ENCODE data around the gene ZNF576.

The ZNF576 gene

GRCh38 chr19:43574424-43575155, 21.8 kb upstream of the ZNF576 start:
- POLR2A ChIA-PET (ENCODE audit: low non-redundant PET): interaction anchor here (1.3 kb wide), 1 partner anchor 10 kb away, joined by 3 read pairs; no protein-coding TSS in a partner anchor
- no peak for DNase-seq (ENCODE audit: low spot score)
- CTCF ChIA-PET: interaction anchor here (0.6 to 1.4 kb wide), 5 partner anchors 19 to 1293 kb away, joined by 3 to 9 read pairs (median 3); no protein-coding TSS in a partner anchor
- TF ChIP-seq CTCF (conservative IDR thresholded peaks at IDR 0.05; ENCODE audit: low read depth): no peak
- peak overlapping the region; percentile 80 for H3K27ac ChIP-seq

DNA sequence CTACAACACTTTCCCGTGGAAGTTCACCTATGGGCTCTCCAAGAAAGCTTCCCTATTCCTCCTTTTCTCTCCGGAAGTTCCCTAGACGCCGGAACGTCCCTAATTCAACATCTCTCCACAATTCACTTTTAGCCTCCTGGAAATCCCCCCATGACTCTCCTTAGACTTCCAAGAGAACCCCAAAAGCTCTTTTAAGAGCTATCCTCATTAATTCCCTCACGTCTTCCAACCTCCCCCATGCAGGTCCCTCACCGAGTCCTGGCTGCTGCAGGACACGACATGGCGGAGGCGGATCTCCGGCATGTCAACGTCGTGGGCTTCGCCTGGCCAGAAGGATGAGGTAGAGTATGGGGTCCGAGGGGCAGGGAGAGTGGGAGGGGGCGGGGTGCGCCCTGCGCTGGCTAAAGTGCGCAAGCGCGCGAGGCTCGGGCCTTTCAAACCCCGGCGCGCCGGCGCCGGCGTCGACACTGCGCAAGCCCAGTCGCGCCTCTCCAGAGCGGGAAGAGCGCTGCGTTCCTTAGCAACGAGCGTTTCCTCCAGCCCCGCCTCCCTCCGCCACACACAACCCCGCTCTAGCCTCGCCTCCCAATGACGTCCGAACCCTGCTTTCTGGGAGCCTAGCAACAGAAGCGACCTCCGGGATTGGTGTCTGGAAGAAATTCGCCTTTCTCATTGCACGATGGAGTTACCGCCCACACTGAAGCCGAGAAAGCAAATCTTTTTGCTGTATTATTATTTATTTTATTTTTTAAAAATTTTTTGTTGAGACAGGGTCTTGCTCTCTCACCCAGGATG, 21.0 kb upstream of the ZNF576 start, which contains the start of the genes PINLYP and XRCC1:
PINLYP (plus strand) TSS at position 646 of the 795 bp plus-strand sequence. CDS start 1,391 bp downstream, outside the sequence.
XRCC1 (minus strand) TSS at position 372 of the 795 bp plus-strand sequence; CDS start at position 303, 69 bp downstream.
- CTCF ChIA-PET: interaction anchor here (0.6 to 1.4 kb wide), 3 partner anchors 19 to 1293 kb away, joined by 3 to 4 read pairs (median 3); no protein-coding TSS in a partner anchor
- POLR2A ChIA-PET (ENCODE audit: low non-redundant PET): interaction anchor here (1.3 kb wide), 1 partner anchor 10 kb away, joined by 3 read pairs; no protein-coding TSS in a partner anchor
- H3K27ac ChIP-seq: peak within 1 kb of the TSS; percentile 80
- DNase-seq (ENCODE audit: low spot score): peak; percentile 99
- TF ChIP-seq CTCF (conservative IDR thresholded peaks at IDR 0.05; ENCODE audit: low read depth): no peak

DNA sequence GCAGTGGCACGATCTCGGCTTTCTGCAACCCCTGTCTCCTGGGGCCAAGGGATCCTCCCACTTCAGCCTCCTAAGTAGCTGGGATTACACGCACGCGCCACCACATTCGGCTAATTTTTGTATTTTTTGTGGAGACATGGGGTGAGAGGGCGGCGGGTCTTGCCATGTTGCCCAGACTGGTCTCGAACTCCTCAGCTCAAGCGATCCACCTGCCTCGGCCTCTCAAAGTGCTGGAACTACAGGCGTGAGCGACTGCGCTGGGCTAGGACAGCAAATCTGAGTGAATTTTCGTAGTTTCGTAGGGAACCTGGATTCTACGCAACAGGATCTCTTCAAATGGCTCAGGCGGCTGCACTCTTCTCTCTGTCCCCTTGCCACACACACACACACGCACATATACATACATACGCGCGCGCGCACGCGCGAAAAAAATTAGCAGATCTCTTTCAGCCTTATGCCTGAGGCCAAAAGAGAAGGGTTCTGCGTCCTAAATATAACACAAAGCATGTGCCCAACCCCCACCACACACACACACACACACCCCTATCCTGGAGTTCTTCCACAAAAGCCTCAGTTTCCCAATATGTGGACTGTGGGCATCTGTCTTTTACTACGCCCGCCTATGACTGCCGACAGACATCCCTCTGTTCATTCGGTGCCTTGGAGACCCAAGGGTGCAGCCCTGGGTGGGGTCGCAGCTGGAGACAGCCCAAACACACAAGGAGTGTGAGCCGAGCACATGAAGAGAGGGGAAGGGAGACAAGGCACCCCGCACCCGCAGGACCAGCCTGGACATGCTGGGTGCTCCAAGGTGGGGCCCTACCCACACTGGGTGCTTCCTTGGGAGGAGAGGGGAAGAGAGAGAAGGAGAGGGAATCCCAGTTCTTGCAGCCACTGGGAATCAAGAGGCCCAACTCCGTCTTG, 20.2 kb upstream of the ZNF576 start:
- ChIA-PET CTCF (no interaction called here), POLR2A (ENCODE audit: low non-redundant PET) (no interaction called here)
- DNase-seq (ENCODE audit: low spot score): no peak
- no peak for TF ChIP-seq CTCF (conservative IDR thresholded peaks at IDR 0.05; ENCODE audit: low read depth)
- peak overlapping the region; percentile 80 for H3K27ac ChIP-seq

DNA sequence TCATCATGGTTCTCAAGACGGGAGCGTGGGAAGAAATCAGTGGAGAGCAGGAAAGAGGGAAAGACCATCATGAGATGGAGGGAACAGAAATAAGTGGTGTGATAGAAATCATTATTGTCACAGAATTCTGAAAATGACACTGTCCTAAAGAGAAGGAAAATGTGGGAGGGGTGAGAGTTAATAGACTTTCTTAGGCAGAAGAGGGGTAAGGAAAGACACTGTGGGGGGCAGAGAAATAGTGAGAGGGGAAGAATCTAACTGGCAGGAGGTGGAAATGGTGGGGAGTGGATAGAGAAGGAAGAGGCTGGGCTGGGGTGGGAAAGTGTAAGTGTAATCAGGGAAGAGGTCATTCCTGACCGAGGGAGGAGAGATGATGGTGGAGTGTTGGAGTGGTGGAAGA, 17.6 kb upstream of the ZNF576 start:
- TF ChIP-seq CTCF (conservative IDR thresholded peaks at IDR 0.05; ENCODE audit: low read depth): no peak
- no peak overlapping the region for H3K27ac ChIP-seq
- POLR2A ChIA-PET (ENCODE audit: low non-redundant PET): interaction anchor here (0.7 kb wide), 1 partner anchor 9 kb away, joined by 8 read pairs; no protein-coding TSS in a partner anchor
- DNase-seq (ENCODE audit: low spot score): no peak
- CTCF ChIA-PET: interaction anchor here (1.0 kb wide), 1 partner anchor 10 kb away, joined by 3 read pairs; no protein-coding TSS in a partner anchor

DNA sequence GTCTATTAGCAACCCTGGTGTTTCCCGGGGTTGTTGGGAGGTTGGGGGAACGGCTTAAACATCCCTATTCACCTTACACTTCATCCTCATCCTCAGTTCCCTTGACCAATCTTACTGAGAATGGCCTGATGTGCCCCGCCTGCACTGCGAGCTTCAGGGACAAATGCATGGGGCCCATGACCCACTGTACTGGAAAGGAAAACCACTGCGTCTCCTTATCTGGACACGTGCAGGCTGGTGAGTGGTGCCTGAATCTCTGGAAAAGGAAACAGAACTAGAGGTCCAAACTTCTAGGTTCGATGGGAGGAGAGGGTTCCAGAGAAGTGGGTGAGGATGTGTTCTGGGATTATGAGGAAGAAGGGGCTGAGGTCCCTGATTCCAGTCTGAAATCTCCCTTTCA, 14.9 kb upstream of the ZNF576 start:
- POLR2A ChIA-PET (ENCODE audit: low non-redundant PET): no interaction called here

More for the DNA sequence above, 14.9 kb upstream of the ZNF576 start:
- TF ChIP-seq CTCF (conservative IDR thresholded peaks at IDR 0.05; ENCODE audit: low read depth): no peak
- peak overlapping the region; percentile 75 for H3K27ac ChIP-seq
- no peak for DNase-seq (ENCODE audit: low spot score)
- CTCF ChIA-PET: interaction anchor here (2.1 kb wide), 1 partner anchor 13 kb away, joined by 7 read pairs; no protein-coding TSS in a partner anchor
